BJ (cell line): ENCODE results near the gene FBXW8. TPM values are rescaled to one million over a fixed set of nuclear protein-coding genes. Genes with fewer than 3 reads are reported as not detected.

Experiments used
- CTCF ChIA-PET: fragments of 350-600 bp; formaldehyde crosslinking; extraction: SDS; loops from one replicate; lab custom pipeline; 2021; ENCODE audit warnings: antibody characterized with exemption, inconsistent platforms; lab: Yijun Ruan, JAX
- POLR2A ChIA-PET: fragments of 300-600 bp; sonication (Branson Sonifier 250); formaldehyde crosslinking; extraction: SDS; loops from one replicate; lab custom pipeline; 2021; ENCODE audit warnings: antibody characterized with exemption; lab: Charles Lee
- DNase-seq: peaks from one replicate; pipeline ENCODE4 v3.0.0-alpha.2; 2011; ENCODE audit warnings: low read depth
- H3K27me3 ChIP-seq: 2 replicates; pipeline ENCODE4 v1.6.0; 2011; ENCODE audit warnings: low read length; ENCODE audit not compliant: control insufficient read depth, insufficient read depth
- H3K36me3 ChIP-seq: 2 replicates; pipeline ENCODE4 v1.5.1; 2011; ENCODE audit warnings: low read length; ENCODE audit not compliant: control insufficient read depth, insufficient read depth
- H3K4me3 ChIP-seq: 2 replicates; pipeline ENCODE4 v1.5.1; 2011; ENCODE audit warnings: low read depth, mild to moderate bottlenecking, control low read depth, low read length
- CTCF ChIP-seq: IDR thresholded peaks from 2 replicates; pipeline ENCODE4 v1.5.1; 2011; ENCODE audit warnings: low read depth, mild to moderate bottlenecking, control low read depth, inconsistent platforms, low read length, moderate library complexity; ENCODE audit not compliant: insufficient read depth
- polyA plus RNA-seq: library from polyadenylated mRNA; depleted of rRNA; stranded (reverse); fragments of >200 nt; gene quantifications from 2 replicates; pipeline ENCODE4 v1.2.3, GENCODE V29; 2011

The FBXW8 gene
- polyA plus RNA-seq, 1 experiment: 27.3 TPM

- Histone ChIP-seq H3K36me3 (peaks cover 39% of the 10 kb centered on the region), H3K4me3 (no peak overlapping the region), H3K27me3 (no peaks in the 10 kb centered on the region)
- CTCF ChIA-PET: interaction anchor here (1.4 to 2.6 kb wide), 3 partner anchors 8 to 95 kb away, joined by 3 to 11 read pairs (median 6); no protein-coding TSS in a partner anchor
- DNase-seq: no peak
- no peak for TF ChIP-seq CTCF
- POLR2A ChIA-PET: no interaction called here
Observed at GRCh38 chr12:117024961-117025480, 114.3 kb downstream of the FBXW8 start.

GRCh38 chr12:117025481-117026151, 114.9 kb downstream of the FBXW8 start:
- Histone ChIP-seq H3K4me3 (no peak overlapping the region), H3K27me3 (no peaks in the 10 kb centered on the region), H3K36me3 (peaks cover 39% of the 10 kb centered on the region)
- ChIA-PET CTCF (interaction anchor here (0.7 to 2.6 kb wide), 5 partner anchors 9 to 95 kb away, joined by 3 to 11 read pairs (median 4); no protein-coding TSS in a partner anchor), POLR2A (no interaction called here)
- peak; percentile 86 for TF ChIP-seq CTCF
- no peak for DNase-seq

GRCh38 chr12:117026343-117026742, 115.6 kb downstream of the FBXW8 start:
- H3K4me3 ChIP-seq: no peak overlapping the region
- no peaks in the 10 kb centered on the region for H3K27me3 ChIP-seq
- TF ChIP-seq CTCF: no peak
- POLR2A ChIA-PET: no interaction called here
- CTCF ChIA-PET: interaction anchor here (0.6 to 2.6 kb wide), 9 partner anchors 9 to 132 kb away, joined by 3 to 11 read pairs (median 3); no protein-coding TSS in a partner anchor
- no peak for DNase-seq
- H3K36me3 ChIP-seq: peaks cover 38% of the 10 kb centered on the region

- Histone ChIP-seq H3K27me3 (no peaks in the 10 kb centered on the region), H3K4me3 (no peak overlapping the region), H3K36me3 (peaks cover 38% of the 10 kb centered on the region)
- ChIA-PET POLR2A (no interaction called here), CTCF (interaction anchor here (0.6 to 2.6 kb wide), 6 partner anchors 10 to 131 kb away, joined by 3 to 11 read pairs (median 4); no protein-coding TSS in a partner anchor)
- DNase-seq: no peak
- no peak for TF ChIP-seq CTCF
Observed at GRCh38 chr12:117026921-117027250, 116.1 kb downstream of the FBXW8 start.

GRCh38 chr12:117027251-117028086, 116.7 kb downstream of the FBXW8 start:
- no peak overlapping the region for H3K4me3 ChIP-seq
- DNase-seq: no peak
- CTCF ChIA-PET: interaction anchor here (0.9 to 2.6 kb wide), 4 partner anchors 10 to 124 kb away, joined by 3 to 11 read pairs (median 4); no protein-coding TSS in a partner anchor
- POLR2A ChIA-PET: no interaction called here
- no peaks in the 10 kb centered on the region for H3K27me3 ChIP-seq
- TF ChIP-seq CTCF: no peak
- peaks cover 36% of the 10 kb centered on the region for H3K36me3 ChIP-seq
